Measurements from ENCODE around the gene MED20. TPM values are rescaled to one million over a fixed set of nuclear protein-coding genes. Genes with fewer than 3 reads are reported as not detected.

Gene MED20
- total RNA-seq, 1 experiment from 2014 or later = 26.4 TPM

- no peak for TF ChIP-seq ATF3 (IDR thresholded peaks at IDR 0.05)
- TF ChIP-seq ZBTB33 (IDR thresholded peaks at IDR 0.05; ENCODE audit: extremely low read depth, insufficient replicate concordance, low read length) = no peak
- TF ChIP-seq FOSL1 (IDR thresholded peaks at IDR 0.05; ENCODE audit: low read depth) = no peak
- TF ChIP-seq SP1 (IDR thresholded peaks at IDR 0.05; ENCODE audit: low read depth) = no peak
These were observed 19.2 kb upstream of the MED20 start (continued) for GRCh38 chr6:41939848-41940758.

- ATAC-seq = no peak
- no peaks in the 10 kb centered on the region for H4K20me1 ChIP-seq (ENCODE audit: insufficient read depth)
- BruUV-seq (replicated peaks) = no TSS peak
- no peak overlapping the region for H3K4me3 ChIP-seq (replicated peaks in 1 of 2; ENCODE audit: low read depth in 1 of 2, low read length in 2 of 2)
- no peak for TF ChIP-seq ELF1 (IDR thresholded peaks at IDR 0.05; ENCODE audit: borderline replicate concordance, low read depth)
- no peak for TF ChIP-seq FOSL1 (IDR thresholded peaks at IDR 0.05; ENCODE audit: low read depth)
- TF ChIP-seq REST (IDR thresholded peaks at IDR 0.05; ENCODE audit: low read depth) = no peak
- no peak for TF ChIP-seq ZBTB33 (IDR thresholded peaks at IDR 0.05; ENCODE audit: extremely low read depth, insufficient replicate concordance, low read length)
- TF ChIP-seq CBX3 (IDR thresholded peaks at IDR 0.05; ENCODE audit: low read depth) = no peak
- TF ChIP-seq YY1 (IDR thresholded peaks at IDR 0.05; ENCODE audit: extremely low read depth, insufficient replicate concordance, low read depth, low read length) = no peak
- no peak for TF ChIP-seq POLR2AphosphoS5 (IDR thresholded peaks at IDR 0.05; ENCODE audit: low read depth, low read length)
- no peak for TF ChIP-seq SP1 (IDR thresholded peaks at IDR 0.05; ENCODE audit: low read depth)
- H3K27ac ChIP-seq (ENCODE audit: low read depth, low read length) = no peak overlapping the region
- peak overlapping the region; percentile 84 for H3K4me2 ChIP-seq (ENCODE audit: low read length)
- H3K27me3 ChIP-seq (ENCODE audit: insufficient read depth, low read length) = no peaks in the 10 kb centered on the region
- CTCF ChIA-PET = interaction anchor here (1.1 to 4.8 kb wide), 3 partner anchors 11 to 138 kb away, joined by 3 to 23 read pairs (median 4); partner anchors contain the start of genes BYSL and MED20
- no peaks in the 10 kb centered on the region for H3K9me3 ChIP-seq (ENCODE audit: control insufficient read depth in 1 of 2, insufficient read depth in 1 of 2, low read depth in 1 of 2, low read length in 2 of 2)
- intact Hi-C loops (cut with micrococcal nuclease) = loop anchor here (5.0 kb wide), 1 partner anchor 152 kb away; the partner anchor contains the start of gene TOMM6
- H2AFZ ChIP-seq (ENCODE audit: low read depth, low read length, poor library complexity, severe bottlenecking) = no peak overlapping the region
- POLR2A ChIA-PET = interaction anchor here (0.9 kb wide), 1 partner anchor 18 kb away, joined by 6 read pairs; the partner anchor contains the start of genes BYSL and MED20
- H3K9ac ChIP-seq (ENCODE audit: low read length) = no peak overlapping the region
- H3K79me2 ChIP-seq (ENCODE audit: insufficient read depth, low read length) = no peaks in the 10 kb centered on the region; the same call in 1 of the 2 replicates
- no peaks in the 10 kb centered on the region for H3K9me2 ChIP-seq (ENCODE audit: insufficient read depth)
- RAD21 ChIA-PET (ENCODE audit: low non-redundant PET in 1 of 2, low total read pairs in 2 of 2, uncharacterized antibody in 2 of 2, unreplicated experiment in 2 of 2) = interaction anchor here (1.0 to 1.5 kb wide), 2 partner anchors 105 to 106 kb away, joined by 3 to 4 read pairs; no protein-coding TSS in a partner anchor
- H3K36me3 ChIP-seq (ENCODE audit: control insufficient read depth in 1 of 2, insufficient read depth in 2 of 2, low read length in 2 of 2) = peaks cover 0 to 7% of the 10 kb centered on the region in 2 experiments; a peak in 2 of 4 replicates
- H3K4me1 ChIP-seq (ENCODE audit: control insufficient read depth in 1 of 2, insufficient read depth in 2 of 2, low read length in 2 of 2) = peaks cover 12 to 35% of the 10 kb centered on the region in 2 experiments; a peak in 3 of 4 replicates
- no peak for DNase-seq (ENCODE audit: low read depth, low spot score)
These were observed 18.4 kb upstream of the MED20 start for GRCh38 chr6:41939176-41939847.
